ENCODE data around the gene GUCY1A1. TPM values are rescaled to one million over a fixed set of nuclear protein-coding genes. Genes with fewer than 3 reads are reported as not detected.

The GUCY1A1 gene
- total RNA-seq (2014; rRNA removed; shearing (Covaris generic)) = 0.34 TPM in 1 of 2 replicates, not detected in the other

GRCh38 chr4:155666344-155667221 is at the start of gene GUCY1A1:
Gene GUCY1A1 (plus strand): TSS chr4:155666848. CDS start chr4:155696868, 30,020 bp downstream.

GRCh38 chr4:155758481-155759371 is 92.1 kb downstream of the GUCY1A1 start, which contains the start of gene GUCY1B1:
Gene GUCY1B1 (plus strand): TSS chr4:155759021. CDS start chr4:155759141, 120 bp downstream.

Other genes with a start within 250 kb of the GUCY1A1 start
- not detected in 2 replicates for gene GUCY1B1, start 92.2 kb downstream of the GUCY1A1 start, total RNA-seq (2014; rRNA removed; shearing (Covaris generic))
- gene ASIC5, start 199.4 kb downstream of the GUCY1A1 start, total RNA-seq (2014; rRNA removed; shearing (Covaris generic)) = not detected in 2 replicates
- gene TDO2, start 236.8 kb downstream of the GUCY1A1 start, total RNA-seq (2014; rRNA removed; shearing (Covaris generic)) = 0.41 TPM in 1 of 2 replicates, not detected in the other

Data from A375 (cell line).